Stimulated activated CD8-positive, alpha-beta memory T cell treated with anti-CD3 and anti-CD28 coated beads, Interleukin-12 subunit alpha, Interleukin-12 subunit beta, amount 100 ng/mL, for 24 hours (primary cell): ENCODE measurements around the gene IKZF1.
"Not testable (repeated sequence)": the region's sequence is repeated elsewhere in the genome, so short reads cannot be mapped to it uniquely, and the experiment has no call there.

Source experiments
- DNase-seq: peaks from one replicate; pipeline ENCODE4 v3.0.0-alpha.2; 2020; ENCODE audit errors: extremely low read depth

The IKZF1 gene

GRCh38 chr7:50334341-50334994, 30.0 kb downstream of the IKZF1 start:
- DNase-seq, result no peak

- no peak for DNase-seq
Measured at GRCh38 chr7:50335230-50335794, 30.8 kb downstream of the IKZF1 start.

- peak; percentile 55 for DNase-seq
Measured at GRCh38 chr7:50335795-50336754, 31.6 kb downstream of the IKZF1 start.

- no peak for DNase-seq
Measured at GRCh38 chr7:50336894-50337703, 32.6 kb downstream of the IKZF1 start.

GRCh38 chr7:50339472-50339871, 35.0 kb downstream of the IKZF1 start:
- not testable (repeated sequence) for DNase-seq

GRCh38 chr7:50339990-50340500, 35.5 kb downstream of the IKZF1 start:
- no peak for DNase-seq

- DNase-seq, result no peak
Measured at GRCh38 chr7:50341724-50342123, 37.2 kb downstream of the IKZF1 start.

GRCh38 chr7:50342616-50343114, 38.1 kb downstream of the IKZF1 start:
- DNase-seq, result no peak

- no peak for DNase-seq
Measured at GRCh38 chr7:50346545-50347497, 42.3 kb downstream of the IKZF1 start.

GRCh38 chr7:50347693-50348092, 43.2 kb downstream of the IKZF1 start:
- no peak for DNase-seq

- no peak for DNase-seq
Measured at GRCh38 chr7:50348469-50349162, 44.1 kb downstream of the IKZF1 start.

GRCh38 chr7:50349399-50349798, 44.9 kb downstream of the IKZF1 start:
- no peak for DNase-seq

GRCh38 chr7:50349963-50350944, 45.7 kb downstream of the IKZF1 start:
- peak; percentile 63 for DNase-seq

GRCh38 chr7:50351267-50351666, 46.8 kb downstream of the IKZF1 start:
- no peak for DNase-seq

GRCh38 chr7:50352282-50352681, 47.8 kb downstream of the IKZF1 start:
- no peak for DNase-seq

- no peak for DNase-seq
Measured at GRCh38 chr7:50352751-50353150, 48.2 kb downstream of the IKZF1 start.

- no peak for DNase-seq
Measured at GRCh38 chr7:50353201-50353600, 48.7 kb downstream of the IKZF1 start.

GRCh38 chr7:50353894-50354595, 49.5 kb downstream of the IKZF1 start:
- no peak for DNase-seq
